Measurements from ENCODE around the gene CDH23.

Gene CDH23

DNA sequence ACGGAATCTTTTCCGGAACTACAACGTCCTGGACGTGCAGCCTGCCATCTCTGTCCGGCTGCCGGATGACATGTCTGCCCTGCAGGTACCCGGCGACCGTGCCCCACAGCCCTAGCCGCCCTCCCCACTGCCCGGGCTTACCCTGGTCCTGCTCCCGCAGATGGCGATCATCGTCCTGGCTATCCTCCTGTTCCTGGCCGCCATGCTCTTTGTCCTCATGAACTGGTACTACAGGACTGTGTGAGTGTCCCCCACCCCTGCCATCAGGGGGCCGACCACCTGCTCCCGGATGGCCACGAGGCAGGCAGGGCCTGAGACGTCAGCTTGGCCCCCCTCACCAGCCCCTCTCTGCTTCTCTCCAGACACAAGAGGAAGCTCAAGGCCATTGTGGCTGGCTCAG, 414.6 kb downstream of the CDH23 start:
- DNase-seq = no peak

DNA sequence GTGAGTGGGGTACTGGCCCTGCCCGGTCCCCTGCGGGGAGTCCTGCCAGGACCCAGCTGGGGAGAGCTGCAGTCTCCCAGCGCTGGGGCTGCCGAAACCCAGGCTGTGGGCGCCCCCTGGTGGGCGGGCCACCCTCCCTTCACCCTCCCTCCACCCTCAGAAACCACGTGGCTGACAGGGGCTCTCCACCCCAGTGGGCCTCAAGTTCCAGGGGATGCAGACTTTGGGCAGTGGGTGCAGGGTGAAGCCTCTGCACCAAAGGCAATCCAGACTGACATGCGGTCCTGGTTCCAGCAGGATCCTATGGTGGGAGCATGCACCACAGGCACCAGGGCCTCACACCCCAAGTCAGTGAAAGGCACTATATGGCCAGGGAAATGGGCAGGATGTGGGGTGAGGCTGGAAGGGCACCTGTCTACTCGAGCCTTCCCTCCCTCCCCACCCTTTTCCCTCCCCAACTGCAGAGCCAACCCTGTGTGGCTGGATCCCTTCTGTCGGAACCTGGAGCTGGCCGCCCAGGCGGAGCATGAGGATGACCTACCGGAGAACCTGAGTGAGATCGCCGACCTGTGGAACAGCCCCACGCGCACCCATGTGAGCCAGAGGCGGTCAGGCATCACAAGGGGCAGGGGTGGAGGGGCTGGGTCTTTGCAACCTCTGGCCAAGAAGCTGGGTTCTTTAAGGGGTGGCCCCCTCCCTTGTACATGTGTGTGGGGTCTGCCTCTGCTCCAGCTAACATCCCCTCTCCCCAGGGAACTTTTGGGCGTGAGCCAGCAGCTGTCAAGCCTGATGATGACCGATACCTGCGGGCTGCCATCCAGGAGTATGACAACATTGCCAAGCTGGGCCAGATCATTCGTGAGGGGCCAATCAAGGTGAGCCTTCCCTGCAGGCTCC, 415.5 kb downstream of the CDH23 start:
- DNase-seq = peak; percentile 93

DNA sequence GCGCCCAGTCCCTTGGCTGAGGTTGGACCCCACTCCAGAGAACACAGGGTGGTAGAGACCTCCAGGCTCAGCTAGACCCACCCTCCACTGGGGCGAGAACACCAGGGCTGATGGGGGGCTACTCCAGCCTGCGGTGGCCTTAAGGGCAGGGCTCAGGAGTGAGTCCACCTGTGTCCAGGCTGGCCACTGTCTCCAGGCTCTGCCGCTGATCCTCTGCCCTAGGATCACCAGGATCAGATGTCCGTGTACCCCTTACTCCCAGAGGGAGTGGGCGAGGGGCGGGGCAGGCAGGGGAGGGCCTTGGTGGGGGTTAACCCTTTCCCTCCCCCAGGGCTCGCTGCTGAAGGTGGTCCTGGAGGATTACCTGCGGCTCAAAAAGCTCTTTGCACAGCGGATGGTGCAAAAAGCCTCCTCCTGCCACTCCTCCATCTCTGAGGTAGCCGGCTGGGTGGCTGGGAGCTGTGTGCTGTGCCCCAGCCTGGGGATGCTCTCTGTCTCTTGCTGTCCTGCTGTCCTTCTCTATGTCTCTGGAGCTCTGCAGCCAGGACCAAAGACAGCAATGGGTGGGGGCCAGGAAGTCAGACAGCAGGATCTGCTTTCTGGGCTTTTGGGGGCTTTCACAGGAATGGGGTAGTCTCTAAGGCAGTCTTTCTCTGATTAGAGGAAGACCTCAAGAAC, 416.3 kb downstream of the CDH23 start:
- no peak for DNase-seq

DNA sequence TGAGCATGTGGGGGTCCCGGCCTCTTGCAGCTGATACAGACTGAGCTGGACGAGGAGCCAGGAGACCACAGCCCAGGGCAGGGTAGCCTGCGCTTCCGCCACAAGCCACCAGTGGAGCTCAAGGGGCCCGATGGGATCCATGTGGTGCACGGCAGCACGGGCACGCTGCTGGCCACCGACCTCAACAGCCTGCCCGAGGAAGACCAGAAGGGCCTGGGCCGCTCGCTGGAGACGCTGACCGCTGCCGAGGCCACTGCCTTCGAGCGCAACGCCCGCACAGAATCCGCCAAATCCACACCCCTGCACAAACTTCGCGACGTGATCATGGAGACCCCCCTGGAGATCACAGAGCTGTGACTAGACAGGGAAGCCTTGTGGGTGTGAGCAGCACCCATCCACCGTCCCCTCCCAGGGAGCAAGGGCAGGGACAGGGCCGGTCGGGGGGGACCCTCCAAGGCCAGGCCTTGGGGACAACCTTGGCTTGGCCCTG, 418.2 kb downstream of the CDH23 start:
- no peak for DNase-seq

DNA sequence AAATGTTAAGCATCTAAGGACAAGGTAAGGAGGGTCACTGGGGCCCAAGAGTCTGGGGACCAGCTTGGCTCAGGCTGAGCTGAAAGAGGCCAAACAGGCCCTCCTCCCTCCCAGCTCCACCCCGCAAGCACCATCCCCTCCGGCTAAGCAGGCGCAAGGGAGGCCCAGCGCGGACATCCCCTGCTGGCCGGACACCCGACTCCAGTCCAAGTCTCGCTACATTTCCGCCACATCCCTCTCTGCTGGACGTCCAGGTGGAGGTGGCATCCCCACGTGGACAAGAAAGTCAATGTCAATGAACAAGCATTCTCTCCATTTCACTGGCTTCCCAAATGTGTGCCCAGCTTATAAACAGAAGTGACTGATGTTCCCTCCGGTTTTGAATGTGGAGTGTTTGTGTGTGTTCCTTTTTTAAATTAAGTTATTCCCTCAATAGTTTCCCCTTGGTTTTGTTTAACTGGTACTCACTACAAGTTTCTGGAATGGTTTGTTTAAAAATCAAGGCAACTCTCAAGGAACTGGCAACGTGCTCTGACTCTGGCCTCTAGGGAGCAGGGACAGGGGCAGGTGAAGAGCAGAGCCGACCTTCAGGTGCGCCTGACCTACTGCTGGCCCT, 418.9 kb downstream of the CDH23 start:
- DNase-seq = no peak

DNA sequence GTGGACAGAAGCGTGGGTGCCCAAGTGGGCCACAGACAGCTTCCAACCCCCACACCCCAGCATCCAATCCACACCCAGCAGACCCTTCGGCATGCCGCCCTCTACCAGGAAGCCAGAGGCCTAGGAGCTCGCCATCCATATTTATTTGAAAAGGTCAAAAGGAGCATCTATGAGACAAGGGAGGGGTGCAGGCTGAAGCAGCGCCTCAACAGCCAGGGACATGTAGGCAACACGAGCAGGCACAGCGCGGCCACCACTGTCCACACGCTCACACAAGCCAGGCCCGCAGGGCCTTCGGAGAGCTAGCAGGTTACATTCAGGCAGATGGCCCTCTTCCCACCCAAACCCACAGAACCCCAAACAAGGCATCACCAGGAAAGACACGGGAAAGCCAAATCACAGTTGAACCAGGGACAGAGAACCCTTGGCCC, 419.7 kb downstream of the CDH23 start:
- DNase-seq = no peak

DNA sequence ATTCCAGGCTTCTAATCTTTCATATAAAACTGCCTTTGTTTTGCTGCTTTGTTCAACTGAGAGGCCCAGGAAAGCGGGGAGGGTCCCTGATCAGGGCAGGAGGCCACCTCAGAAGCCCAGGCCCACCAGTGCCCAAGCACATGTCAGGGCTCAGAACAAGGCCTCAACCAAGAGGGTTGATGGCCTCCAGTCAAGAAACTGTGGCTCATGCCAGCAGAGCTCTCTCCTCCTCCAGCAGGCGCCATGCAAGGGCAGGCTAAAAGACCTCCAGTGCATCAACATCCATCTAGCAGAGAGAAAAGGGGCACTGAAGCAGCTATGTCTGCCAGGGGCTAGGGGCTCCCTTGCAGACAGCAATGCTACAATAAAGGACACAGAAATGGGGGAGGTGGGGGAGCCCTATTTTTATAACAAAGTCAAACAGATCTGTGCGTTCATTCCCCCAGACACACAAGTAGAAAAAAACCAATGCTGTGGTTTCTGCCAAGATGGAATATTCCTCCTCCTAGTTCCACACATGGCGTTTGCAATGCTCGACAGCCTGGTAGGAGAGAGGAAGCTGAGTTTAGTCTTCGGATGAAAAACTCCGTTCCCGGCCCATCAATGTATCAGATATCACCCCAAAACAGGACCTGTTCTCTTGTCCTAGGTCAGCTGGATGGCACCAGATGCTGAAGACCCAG, 420.4 kb downstream of the CDH23 start:
- DNase-seq = no peak

DNA sequence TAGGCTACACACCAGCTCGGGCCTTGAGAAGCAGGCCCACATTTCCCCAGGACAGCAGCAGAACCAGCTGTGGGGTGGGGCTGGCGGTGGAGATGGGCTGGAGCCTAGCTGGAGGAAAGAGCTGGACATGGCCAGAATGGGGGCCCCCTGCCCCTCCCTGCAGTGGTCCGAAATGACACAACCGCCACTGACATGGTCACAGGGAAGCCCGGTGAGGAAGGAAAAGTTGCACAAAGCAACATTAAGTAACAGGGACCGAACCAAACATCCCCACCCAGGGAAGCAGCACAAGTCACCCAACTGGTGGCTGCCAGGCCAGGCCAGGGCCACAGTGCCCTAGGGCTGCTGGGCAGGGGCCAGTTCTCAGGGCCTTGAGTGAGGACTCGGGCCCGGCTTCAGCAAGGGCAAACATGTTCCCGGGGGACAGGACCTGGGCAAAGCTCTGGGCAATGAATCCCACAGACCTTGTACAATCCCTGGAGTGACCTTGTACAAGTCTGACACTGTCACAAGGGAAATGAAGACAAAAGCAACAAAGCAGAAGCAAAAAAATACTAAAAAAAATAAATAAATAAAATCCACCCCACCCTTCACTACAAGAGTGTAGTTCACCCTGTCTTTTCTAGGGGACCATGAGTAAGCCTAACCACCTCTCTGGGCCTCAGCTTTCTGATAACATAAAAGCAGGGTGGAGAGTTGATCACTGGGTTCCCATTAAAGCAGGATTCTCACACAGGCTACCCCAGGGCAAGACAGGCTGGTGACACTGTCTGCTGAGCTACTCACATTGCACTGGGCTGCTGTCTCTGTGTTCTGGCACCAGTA, 421.3 kb downstream of the CDH23 start:
- no peak for DNase-seq

DNA sequence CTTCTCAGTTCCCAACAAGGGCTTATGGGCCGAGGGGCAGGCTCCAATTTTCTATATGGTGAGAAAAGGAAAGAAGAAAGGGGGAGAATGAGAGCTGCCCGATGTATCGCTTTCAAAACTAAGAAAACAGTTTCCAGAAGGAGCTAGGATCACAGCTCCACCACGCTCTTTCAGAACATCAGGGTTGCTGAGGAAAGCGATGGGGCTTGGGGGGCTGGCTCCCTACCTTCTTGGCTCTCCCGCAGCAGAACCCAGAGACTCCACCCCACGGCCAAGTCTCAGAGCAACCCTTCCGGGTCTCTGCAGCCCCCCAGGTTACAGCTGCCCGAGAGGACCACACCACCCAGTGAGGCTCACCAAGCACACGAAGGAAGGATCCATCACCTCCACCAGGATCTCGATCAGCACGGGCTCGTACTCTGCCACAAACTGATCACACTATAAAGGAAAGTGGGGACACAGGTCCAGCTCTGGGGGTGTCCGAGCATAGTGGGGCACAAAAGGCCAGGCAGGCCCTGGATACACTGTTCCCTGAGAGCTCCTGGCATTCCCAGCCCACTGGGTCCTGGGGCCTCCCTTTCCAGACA, 422.0 kb downstream of the CDH23 start:
- DNase-seq = no peak

DNA sequence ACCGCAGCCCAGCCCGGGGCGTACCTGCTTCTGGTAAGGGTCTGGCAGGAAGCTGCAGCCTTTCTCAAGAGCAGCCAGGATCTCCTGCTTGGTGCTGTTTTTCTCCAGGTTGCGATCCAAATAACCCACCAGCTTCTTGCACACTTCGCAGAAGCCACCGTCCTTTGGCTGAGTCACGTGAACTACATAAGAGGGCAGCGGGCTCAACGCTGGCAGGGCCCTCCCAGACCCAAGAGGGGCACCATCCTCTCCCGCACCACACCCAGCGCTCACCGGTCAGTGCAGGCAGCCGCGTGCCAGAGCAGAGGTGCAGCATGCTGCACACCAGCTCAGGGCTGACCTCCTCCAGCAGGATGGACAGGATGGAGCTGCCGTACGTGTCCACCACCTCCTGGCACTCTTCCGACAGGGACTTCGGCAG, 422.7 kb downstream of the CDH23 start:
- DNase-seq = no peak

DNA sequence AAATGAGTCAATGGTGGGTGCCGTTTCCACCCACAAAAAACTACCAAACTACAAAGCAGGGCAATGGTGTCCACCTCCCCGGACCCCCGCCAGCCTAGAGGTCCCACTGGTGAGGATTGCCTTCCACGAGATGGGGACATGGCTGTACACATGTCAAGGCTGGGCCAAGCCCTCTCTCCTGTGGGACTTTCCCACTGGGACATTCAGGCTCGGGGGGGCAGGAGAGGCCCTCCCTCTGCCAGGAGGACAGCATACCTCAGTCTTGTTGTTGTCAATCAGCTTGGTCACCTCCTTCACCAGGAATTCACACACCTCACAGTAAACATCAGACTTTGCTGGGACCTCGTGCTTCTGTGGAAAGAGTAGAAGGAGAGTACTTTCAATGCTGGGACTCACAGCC, 423.3 kb downstream of the CDH23 start:
- DNase-seq = no peak

DNA sequence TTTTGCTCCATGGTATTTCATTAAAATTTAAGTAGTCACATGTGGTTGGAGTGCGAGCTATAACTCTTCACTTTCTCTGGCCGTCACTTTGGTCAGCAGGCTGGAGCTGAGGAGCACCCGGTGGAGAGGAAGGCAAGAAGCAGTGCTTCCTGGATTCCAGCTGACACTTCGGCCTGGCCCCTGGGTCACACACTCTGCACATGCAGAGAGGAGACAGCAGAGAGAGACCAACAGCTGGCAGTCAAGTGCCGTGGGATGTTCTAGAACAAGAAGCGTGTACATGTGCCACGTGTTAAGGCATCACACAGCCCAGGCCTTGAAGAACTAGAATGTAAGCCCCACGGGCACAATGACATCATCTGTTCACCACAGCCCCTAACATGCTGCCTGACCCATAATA, 424.2 kb downstream of the CDH23 start:
- DNase-seq = no peak

DNA sequence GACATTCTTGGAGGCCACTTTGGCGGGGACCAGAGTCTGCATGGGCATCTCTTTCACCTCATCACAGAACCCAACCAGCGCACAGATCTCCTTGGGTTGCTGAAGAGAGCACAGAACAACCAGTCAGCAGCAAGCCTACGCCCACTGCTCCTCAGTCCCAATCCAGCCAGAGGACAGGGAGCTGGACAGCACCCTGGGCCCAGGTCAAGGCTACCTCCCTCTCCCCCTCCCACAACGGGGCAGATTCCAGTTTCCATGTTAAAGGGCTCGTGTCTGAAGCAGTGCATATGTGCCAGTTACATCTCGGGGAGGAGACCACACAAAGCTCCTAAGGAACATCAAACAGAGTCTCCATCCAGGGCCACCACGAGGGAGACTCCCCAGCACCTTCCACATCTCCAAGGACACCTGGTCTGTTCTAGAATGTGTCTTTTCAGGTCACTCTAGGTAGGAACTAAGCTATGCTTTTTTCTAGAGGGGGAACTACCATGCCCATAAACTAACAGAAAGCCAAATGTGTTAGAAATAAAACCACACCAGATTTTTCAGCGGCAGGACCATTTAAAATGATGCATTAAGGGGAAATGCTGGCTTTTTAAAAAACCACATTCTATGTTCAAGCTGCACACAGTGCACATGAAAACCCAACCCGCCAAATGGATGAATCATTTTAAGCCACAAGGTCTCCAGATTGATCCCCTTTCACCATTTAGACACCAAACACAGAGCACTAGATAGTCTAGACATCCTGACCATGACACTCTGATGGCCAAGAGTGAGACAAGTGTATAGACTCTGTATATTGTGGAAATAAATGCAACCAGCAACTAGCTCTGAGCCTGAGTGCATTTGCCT, 425.4 kb downstream of the CDH23 start:
- no peak for DNase-seq

DNA sequence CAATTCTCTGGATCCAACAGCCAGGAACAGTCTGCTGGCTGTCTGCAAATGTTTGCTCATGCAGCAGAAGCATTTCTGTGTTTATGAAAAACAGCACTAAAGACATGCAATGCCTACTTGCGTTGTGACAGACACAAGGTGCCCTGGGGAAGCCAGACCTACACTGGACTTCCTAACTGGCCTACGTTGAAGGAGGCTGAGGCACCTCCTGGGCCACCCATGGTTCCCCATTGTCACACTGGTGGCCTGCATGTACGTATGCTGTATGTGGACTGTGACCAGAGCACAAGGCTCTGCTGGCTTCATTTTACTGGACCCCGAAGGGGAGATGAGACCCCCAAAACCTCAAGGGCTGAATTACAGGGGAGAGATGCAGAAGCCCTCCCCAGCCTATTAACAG, 426.6 kb downstream of the CDH23 start:
- no peak for DNase-seq

DNA sequence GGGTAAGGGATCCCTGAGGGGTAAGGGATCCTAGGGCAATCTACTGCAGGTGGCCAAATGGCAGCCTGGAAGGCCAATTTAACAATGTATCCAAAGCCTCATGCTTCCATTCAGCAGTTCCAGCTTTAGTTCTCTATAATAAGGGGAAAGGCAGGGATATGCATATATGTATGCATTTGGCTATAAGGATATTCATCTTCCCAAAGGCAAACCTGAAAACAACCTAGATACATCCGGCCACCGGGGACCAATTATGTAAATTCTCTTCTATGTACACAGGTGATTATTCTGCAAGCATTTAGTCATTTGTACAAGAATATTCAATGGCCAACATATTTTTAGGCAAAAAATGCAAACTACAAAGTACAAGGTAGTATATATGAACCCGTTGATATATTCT, 427.6 kb downstream of the CDH23 start:
- no peak for DNase-seq

DNA sequence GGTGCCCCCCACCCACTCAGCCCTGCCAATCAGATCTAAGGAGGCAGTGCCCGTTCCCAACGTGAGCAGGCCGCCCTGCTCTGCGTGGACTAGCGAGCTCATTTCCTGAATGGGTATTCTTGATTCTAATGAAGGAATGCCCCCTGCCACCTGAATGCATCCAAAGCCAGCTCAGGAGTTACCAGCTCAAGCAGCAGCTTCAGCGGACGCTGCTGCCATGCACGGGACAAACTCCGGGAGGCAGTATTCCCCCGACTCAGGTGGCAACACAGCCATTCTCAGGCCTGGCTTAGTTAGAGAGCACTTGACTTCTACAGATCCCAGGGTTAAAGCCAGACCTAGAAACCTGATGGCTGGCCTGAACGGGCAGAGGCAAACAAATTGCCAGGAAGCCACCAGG, 428.5 kb downstream of the CDH23 start:
- DNase-seq = no peak

DNA sequence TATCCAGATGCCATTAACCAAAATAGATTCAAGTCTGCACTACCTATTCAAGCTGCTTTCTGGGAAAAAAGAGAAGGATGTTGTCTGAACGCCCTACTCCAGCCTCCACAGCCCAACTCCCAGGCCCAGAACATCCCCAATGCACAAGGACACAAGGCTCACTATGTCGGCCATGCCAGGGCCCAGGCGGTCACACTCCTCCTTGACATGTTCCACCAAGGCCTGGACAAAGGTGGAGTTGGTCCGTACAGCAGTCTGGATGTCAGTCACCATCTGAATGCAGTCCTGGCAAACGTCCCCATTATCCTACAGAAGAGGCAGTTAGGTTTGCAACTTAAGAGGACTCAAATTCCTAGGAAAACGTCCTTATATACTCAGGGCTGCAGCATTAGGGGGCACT, 431.1 kb downstream of the CDH23 start:
- DNase-seq = no peak

DNA sequence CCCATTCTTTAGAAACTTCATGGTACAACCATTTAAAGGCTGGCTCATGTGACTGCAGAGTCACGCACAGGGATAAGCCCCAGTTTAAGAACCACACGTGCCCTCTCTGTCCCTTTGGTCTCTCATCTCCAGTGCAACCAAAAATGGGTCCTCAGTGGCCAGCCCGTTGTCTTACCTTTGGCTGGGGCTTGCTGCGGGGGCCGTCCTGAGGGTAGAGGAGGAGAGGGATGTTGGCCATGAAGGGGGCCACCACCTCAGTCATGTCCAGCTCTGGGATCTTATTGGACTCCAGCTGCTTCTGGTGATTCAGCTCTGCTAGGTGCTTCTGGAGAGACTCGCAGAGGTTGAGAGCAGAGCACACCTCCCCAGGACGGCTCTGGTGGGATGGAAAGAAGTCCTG, 432.0 kb downstream of the CDH23 start:
- DNase-seq = no peak

DNA sequence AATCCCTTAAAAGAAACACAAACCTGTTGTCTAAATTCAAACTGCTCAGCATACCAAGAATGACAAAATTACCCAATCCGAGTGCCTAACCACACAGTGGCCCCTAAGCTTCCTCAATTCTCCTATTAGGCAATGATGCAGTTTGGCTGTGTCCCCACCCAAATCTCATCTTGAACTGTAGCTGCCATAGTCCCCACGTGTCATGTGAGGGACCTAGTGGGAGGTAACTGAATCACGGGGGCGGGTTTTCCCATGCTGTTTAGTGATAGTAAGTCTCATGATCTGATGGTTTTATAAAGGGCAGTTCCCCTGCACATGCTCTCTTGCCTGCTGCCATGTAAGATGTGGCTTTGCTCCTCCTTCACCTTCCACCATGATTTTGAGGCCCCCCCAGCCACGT, 432.5 kb downstream of the CDH23 start:
- no peak for DNase-seq

DNA sequence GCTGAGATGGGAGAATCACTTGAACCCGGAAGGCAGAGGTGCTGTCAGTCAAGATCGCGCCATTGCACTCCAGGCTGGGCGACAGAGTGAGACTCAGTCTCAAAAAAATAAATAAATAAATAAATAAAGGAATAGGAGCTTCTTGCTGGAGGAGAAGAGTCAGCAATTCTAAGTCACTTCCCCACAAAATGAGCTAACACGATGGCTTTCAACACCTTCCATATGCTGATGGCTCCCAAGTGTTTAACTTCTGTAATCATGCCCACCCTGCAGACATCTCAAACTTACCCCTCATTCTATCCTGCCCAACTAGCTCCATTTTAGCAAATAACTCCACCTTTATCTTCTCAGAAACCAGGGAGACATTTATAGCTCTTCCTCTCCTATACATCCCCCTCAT, 433.2 kb downstream of the CDH23 start:
- DNase-seq = no peak

DNA sequence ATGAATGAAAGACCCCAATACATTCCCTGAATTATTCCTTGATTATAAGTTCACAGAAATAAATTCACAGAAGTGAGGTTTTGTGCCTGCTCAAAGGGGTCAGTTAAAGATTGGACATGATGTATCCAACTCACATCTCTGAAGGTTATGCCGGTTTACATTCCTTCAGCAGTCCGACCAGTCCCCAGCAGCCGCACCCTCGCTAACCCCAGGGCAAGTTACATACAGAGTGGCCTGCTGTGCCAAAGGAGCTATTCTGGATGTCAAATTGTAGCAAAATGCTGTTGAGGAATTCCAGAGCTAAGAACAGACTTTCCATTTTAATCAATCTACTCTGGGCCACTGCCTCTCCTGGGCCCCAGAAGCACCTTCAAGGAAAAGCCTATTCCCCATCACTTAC, 434.0 kb downstream of the CDH23 start:
- no peak for DNase-seq
